Endothelial cell of umbilical vein (primary cell): ENCODE results near the gene TBC1D16. TPM values are rescaled to one million over a fixed set of nuclear protein-coding genes. Genes with fewer than 3 reads are reported as not detected.

Experiments used
- BruUV-seq: library from RNA; stranded (reverse); fragments of 400-500 nt; replicated peaks from 2 replicates; lab custom pipeline; 2021; lab: Mats Ljungman, UMichigan
- CTCF ChIA-PET: fragments of 300-600, 350-600 bp; sonication (Branson Sonifier 250); formaldehyde crosslinking; loops from one replicate; lab custom pipeline; 2021; ENCODE audit warnings: antibody characterized with exemption, inconsistent platforms; lab: Charles Lee
- POLR2A ChIA-PET: fragments of 300-600, 350-600 bp; sonication (Branson Sonifier 250); formaldehyde crosslinking; loops from one replicate; lab custom pipeline; 2021; ENCODE audit warnings: antibody characterized with exemption, inconsistent platforms; lab: Charles Lee
- DNase-seq: peaks from one replicate; pipeline ENCODE4 v3.0.0-alpha.2; 2011; ENCODE audit warnings: low read depth, low spot score
- FAIRE-seq: peaks from 2 replicates; lab custom pipeline; 2011; peaks lifted over from hg19 to GRCh38; lab: Jason Lieb, UNC
- H2AFZ ChIP-seq: 2 replicates; pipeline ENCODE4 v1.6.0; 2012; ENCODE audit warnings: low read depth, low read length, control low read depth, inconsistent platforms
- H3K27ac ChIP-seq: 2 replicates; pipeline ENCODE4 v1.5.1; 2011; ENCODE audit warnings: low read depth, mild to moderate bottlenecking, control low read depth, low read length, moderate library complexity; ENCODE audit not compliant: insufficient read depth
- H3K27me3 ChIP-seq, 2 experiments: 2 replicates each; pipeline versions ENCODE4 v1.6.0 to v1.6.1; 2011; ENCODE audit warnings: low read length in 2 of 2, mixed read lengths in 1 of 2; ENCODE audit not compliant: control insufficient read depth in 2 of 2, insufficient read depth in 2 of 2
- H3K36me3 ChIP-seq, 2 experiments: 2 replicates in 1 of 2; 3 replicates in 1 of 2; pipeline ENCODE4 v1.5.1; 2011; ENCODE audit warnings: low read length in 2 of 2, mild to moderate bottlenecking in 1 of 2, moderate library complexity in 1 of 2; ENCODE audit not compliant: control insufficient read depth in 2 of 2, insufficient read depth in 2 of 2; ENCODE audit errors: extremely low read depth in 1 of 2
- H3K4me1 ChIP-seq: 3 replicates; pipeline ENCODE4 v1.5.1; 2011; ENCODE audit warnings: mild to moderate bottlenecking, low read length; ENCODE audit not compliant: control insufficient read depth, insufficient read depth; ENCODE audit errors: extremely low read depth
- H3K4me2 ChIP-seq: 2 replicates; pipeline ENCODE4 v1.6.1; 2011; ENCODE audit warnings: low read length, control low read depth, mixed read lengths; ENCODE audit not compliant: insufficient read depth
- H3K4me3 ChIP-seq, 3 experiments: fragments of 200-600 bp in 1 of 3; sonication (generic), shearing (Covaris generic) in 1 of 3; replicated peaks in 1 of 3; 2 replicates each; pipeline ENCODE4 v1.5.1; 2011 to 2016; ENCODE audit warnings: control low read depth in 3 of 3, low read length in 3 of 3, mild to moderate bottlenecking in 2 of 3, inconsistent platforms in 1 of 3, low read depth in 1 of 3, moderate library complexity in 1 of 3; ENCODE audit not compliant: insufficient read depth in 1 of 3
- H3K79me2 ChIP-seq: 2 replicates; pipeline ENCODE4 v1.6.0; 2012; ENCODE audit warnings: low read length, inconsistent platforms; ENCODE audit not compliant: control insufficient read depth, insufficient read depth
- H3K9ac ChIP-seq: replicated peaks from 2 replicates; pipeline ENCODE3; 2011; ENCODE audit warnings: low read length, control low read depth; ENCODE audit not compliant: insufficient read depth; ENCODE audit errors: extremely low read depth
- H3K9me1 ChIP-seq: replicated peaks from 3 replicates; pipeline ENCODE4 v1.6.0; 2011; ENCODE audit warnings: mild to moderate bottlenecking, low read length; ENCODE audit not compliant: control insufficient read depth, insufficient read depth; ENCODE audit errors: extremely low read depth
- H3K9me3 ChIP-seq: replicated peaks from 2 replicates; pipeline ENCODE4 v1.5.1; 2012; ENCODE audit warnings: low read length, inconsistent platforms; ENCODE audit not compliant: control insufficient read depth, insufficient read depth
- H4K20me1 ChIP-seq: replicated peaks from 2 replicates; pipeline ENCODE3; 2011; ENCODE audit warnings: mild to moderate bottlenecking, low read length; ENCODE audit not compliant: control insufficient read depth, insufficient read depth; ENCODE audit errors: extremely low read depth
- EZH2 ChIP-seq: IDR thresholded peaks from 2 replicates; pipeline ENCODE4 v1.6.1; 2012; ENCODE audit warnings: borderline replicate concordance, low read depth, mild to moderate bottlenecking, moderate library complexity, low read length, inconsistent platforms; ENCODE audit not compliant: severe bottlenecking
- FOS ChIP-seq: IDR thresholded peaks from 2 replicates; pipeline ENCODE4 v1.6.1; 2011; ENCODE audit warnings: mild to moderate bottlenecking, low read length, moderate library complexity, borderline replicate concordance; ENCODE audit not compliant: insufficient read depth
- GATA2 ChIP-seq: IDR thresholded peaks from 2 replicates; pipeline ENCODE4 v1.7.0; 2011; ENCODE audit warnings: low read depth, mild to moderate bottlenecking, moderate library complexity, mixed read lengths, low read length; ENCODE audit not compliant: insufficient read length, insufficient read depth
- JUN ChIP-seq: IDR thresholded peaks from 2 replicates; pipeline ENCODE4 v1.6.1; 2011; ENCODE audit warnings: borderline replicate concordance, low read depth; ENCODE audit not compliant: insufficient read length, insufficient read depth
- MYC ChIP-seq: IDR thresholded peaks from one replicate; pipeline ENCODE4 v1.6.1; 2011; ENCODE audit warnings: mild to moderate bottlenecking, low read depth, low read length
- POLR2A ChIP-seq: IDR thresholded peaks from 2 replicates; pipeline ENCODE4 v1.6.1; 2012; ENCODE audit warnings: low read depth, mild to moderate bottlenecking, control low read depth, low read length
- POLR2AphosphoS5 ChIP-seq: IDR thresholded peaks from 2 replicates; pipeline ENCODE4 v1.6.1; 2012; ENCODE audit warnings: low read depth, mild to moderate bottlenecking, control low read depth, low read length, moderate library complexity; ENCODE audit not compliant: insufficient read depth
- dilution Hi-C: fragments of 300-500 bp; cut with MboI; formaldehyde crosslinking; loops from one replicate; pipeline ENCODE4 v1.15.0; 2019; ENCODE audit warnings: low sequenced_read_pairs; ENCODE audit not compliant: extremely low pct_ligation_motif_present
- intact Hi-C: fragments of 100-400 bp; cut with micrococcal nuclease; formaldehyde crosslinking; loops from one replicate; pipeline ENCODE4 v1.10.0; 2022
- polyA plus RNA-seq, 4 experiments: library from polyadenylated mRNA; depleted of rRNA in 3 of 4; stranded (reverse) in 3 of 4; unstranded in 1 of 4; fragments of >200 nt; gene quantifications; 2 replicates each; pipeline versions ENCODE4 v1.2.1 to v1.2.3, GENCODE V29; 2011 to 2012; ENCODE audit warnings: missing spikeins in 1 of 4
- total RNA-seq: library from RNA; stranded (reverse); gene quantifications from 2 replicates; pipeline ENCODE4 v1.2.3, GENCODE V29; 2021
- TF ChIP-seq, protein P1 (sequence below): IDR thresholded peaks from 2 replicates; pipeline ENCODE4 v1.6.1; 2011; ENCODE audit not compliant: insufficient read depth, insufficient read length
- TF ChIP-seq, protein P2 (sequence below), 2 donors: IDR thresholded peaks; 1 replicate in 1 of 2; 2 replicates in 1 of 2; pipeline ENCODE4 v1.5.1; 2011; ENCODE audit warnings: low read length in 2 of 2, mild to moderate bottlenecking in 2 of 2, moderate library complexity in 2 of 2, control low read depth in 1 of 2, inconsistent platforms in 1 of 2, low read depth in 1 of 2; ENCODE audit not compliant: insufficient read depth in 1 of 2; ENCODE audit errors: extremely low read depth in 1 of 2

TBC1D16 gene
- total and polyA plus RNA-seq, 2 donors (not counting 3 experiments of a cell fraction or from before 2014, with no cell fraction given), result 12.9 to 48.6 TPM

DNA sequence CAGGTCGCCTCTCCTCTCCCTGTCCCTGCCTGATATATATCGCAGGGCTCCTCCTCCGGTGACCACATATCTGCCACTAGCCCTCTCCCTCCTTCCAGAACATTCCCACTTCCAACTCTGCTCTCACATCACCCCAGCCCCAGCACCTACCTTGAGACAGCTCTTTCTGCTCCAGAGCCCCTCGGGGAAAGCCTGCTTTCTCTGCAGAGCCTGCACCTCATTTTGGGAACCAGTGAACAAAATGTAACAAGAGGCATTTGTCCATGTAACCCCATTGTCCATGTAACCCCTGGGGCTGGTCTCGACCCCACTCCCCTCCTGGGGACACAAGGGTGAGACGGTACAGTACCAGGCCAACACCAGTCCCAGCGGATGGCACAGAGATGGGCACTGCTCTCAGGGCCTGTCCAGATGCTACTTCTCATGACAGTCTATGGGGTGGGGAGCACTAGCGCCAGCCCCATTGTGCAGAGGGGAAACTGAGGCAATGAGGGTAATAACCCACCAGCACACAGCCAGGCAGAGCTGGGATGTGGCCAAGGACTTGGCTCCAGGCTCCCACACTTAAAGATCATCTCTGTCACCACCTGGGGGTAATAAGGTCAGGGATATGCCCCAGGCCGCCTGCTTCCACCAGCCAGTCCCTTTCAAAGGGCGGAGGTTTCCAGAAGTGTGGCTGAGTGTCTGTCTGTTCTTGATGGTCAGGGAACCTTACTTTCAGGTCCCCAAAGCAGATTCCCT, 42.9 kb downstream of the TBC1D16 start:
- no peaks in the 10 kb centered on the region for H4K20me1 ChIP-seq
- H3K79me2 ChIP-seq, result no peaks in the 10 kb centered on the region
- BruUV-seq, result no TSS peak
- DNase-seq (no peak), FAIRE-seq (no peak)
- H3K4me2 ChIP-seq, result no peak overlapping the region
- H2AFZ ChIP-seq, result no peak overlapping the region
- no peaks in the 10 kb centered on the region for H3K36me3 ChIP-seq
- intact Hi-C loops (no loop called here), dilution Hi-C loops (no loop called here)
- no peaks in the 10 kb centered on the region for H3K9me3 ChIP-seq
- H3K4me3 ChIP-seq, result no peak overlapping the region
- ChIA-PET CTCF (interaction anchor here (0.9 to 3.2 kb wide), 11 partner anchors 12 to 252 kb away, joined by 3 to 21 read pairs (median 4); no protein-coding TSS in a partner anchor), POLR2A (no interaction called here)
- H3K9ac ChIP-seq, result no peak overlapping the region
- H3K27me3 ChIP-seq, result no peaks in the 10 kb centered on the region
- H3K4me1 ChIP-seq, result peaks cover 10% of the 10 kb centered on the region
- H3K27ac ChIP-seq, result no peak overlapping the region
- H3K9me1 ChIP-seq, result no peaks in the 10 kb centered on the region
- TF ChIP-seq FOS (no peak), JUN (no peak), EZH2 (no peak), MYC (no peak), POLR2A (no peak), POLR2AphosphoS5 (no peak), GATA2 (no peak)
- TF ChIP-seq, protein P1, sequence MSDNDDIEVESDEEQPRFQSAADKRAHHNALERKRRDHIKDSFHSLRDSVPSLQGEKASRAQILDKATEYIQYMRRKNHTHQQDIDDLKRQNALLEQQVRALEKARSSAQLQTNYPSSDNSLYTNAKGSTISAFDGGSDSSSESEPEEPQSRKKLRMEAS, result no peak
- TF ChIP-seq, protein P2, sequence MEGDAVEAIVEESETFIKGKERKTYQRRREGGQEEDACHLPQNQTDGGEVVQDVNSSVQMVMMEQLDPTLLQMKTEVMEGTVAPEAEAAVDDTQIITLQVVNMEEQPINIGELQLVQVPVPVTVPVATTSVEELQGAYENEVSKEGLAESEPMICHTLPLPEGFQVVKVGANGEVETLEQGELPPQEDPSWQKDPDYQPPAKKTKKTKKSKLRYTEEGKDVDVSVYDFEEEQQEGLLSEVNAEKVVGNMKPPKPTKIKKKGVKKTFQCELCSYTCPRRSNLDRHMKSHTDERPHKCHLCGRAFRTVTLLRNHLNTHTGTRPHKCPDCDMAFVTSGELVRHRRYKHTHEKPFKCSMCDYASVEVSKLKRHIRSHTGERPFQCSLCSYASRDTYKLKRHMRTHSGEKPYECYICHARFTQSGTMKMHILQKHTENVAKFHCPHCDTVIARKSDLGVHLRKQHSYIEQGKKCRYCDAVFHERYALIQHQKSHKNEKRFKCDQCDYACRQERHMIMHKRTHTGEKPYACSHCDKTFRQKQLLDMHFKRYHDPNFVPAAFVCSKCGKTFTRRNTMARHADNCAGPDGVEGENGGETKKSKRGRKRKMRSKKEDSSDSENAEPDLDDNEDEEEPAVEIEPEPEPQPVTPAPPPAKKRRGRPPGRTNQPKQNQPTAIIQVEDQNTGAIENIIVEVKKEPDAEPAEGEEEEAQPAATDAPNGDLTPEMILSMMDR (IDR thresholded peaks at IDR 0.05; ENCODE audit: extremely low read depth in 1 of 2, insufficient read depth in 1 of 2, low read depth in 1 of 2, low read length in 2 of 2), result no peak
